NB4 (cell line): ENCODE results near the gene SMCO2.

Experiments used
- DNase-seq: peaks from one replicate; pipeline ENCODE4 v3.0.0; 2010; ENCODE audit warnings: low read depth
- H3K4me3 ChIP-seq: one replicate; pipeline ENCODE4 v1.5.1; 2011; ENCODE audit warnings: mild to moderate bottlenecking, low read depth, low read length, moderate library complexity
- MYC ChIP-seq: IDR thresholded peaks from 2 replicates; pipeline ENCODE4 v1.6.1; 2011; ENCODE audit warnings: low read depth, low read length
- POLR2A ChIP-seq: IDR thresholded peaks from 2 replicates; pipeline ENCODE4 v1.6.1; 2011; ENCODE audit warnings: mild to moderate bottlenecking; ENCODE audit not compliant: insufficient read length; ENCODE audit errors: extremely low read depth
- TF ChIP-seq, protein P1 (sequence below): IDR thresholded peaks from 2 replicates; pipeline ENCODE4 v1.6.1; 2011; ENCODE audit warnings: low read depth, low read length
- TF ChIP-seq, protein P2 (sequence below): IDR thresholded peaks from one replicate; pipeline ENCODE4 v1.5.1; 2012; ENCODE audit warnings: low read depth, low read length

Gene SMCO2

GRCh38 chr12:27531896-27532295, 85.4 kb downstream of the SMCO2 start:
- no peak overlapping the region for H3K4me3 ChIP-seq
- TF ChIP-seq, protein P1, sequence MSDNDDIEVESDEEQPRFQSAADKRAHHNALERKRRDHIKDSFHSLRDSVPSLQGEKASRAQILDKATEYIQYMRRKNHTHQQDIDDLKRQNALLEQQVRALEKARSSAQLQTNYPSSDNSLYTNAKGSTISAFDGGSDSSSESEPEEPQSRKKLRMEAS = no peak
- TF ChIP-seq, protein P2, sequence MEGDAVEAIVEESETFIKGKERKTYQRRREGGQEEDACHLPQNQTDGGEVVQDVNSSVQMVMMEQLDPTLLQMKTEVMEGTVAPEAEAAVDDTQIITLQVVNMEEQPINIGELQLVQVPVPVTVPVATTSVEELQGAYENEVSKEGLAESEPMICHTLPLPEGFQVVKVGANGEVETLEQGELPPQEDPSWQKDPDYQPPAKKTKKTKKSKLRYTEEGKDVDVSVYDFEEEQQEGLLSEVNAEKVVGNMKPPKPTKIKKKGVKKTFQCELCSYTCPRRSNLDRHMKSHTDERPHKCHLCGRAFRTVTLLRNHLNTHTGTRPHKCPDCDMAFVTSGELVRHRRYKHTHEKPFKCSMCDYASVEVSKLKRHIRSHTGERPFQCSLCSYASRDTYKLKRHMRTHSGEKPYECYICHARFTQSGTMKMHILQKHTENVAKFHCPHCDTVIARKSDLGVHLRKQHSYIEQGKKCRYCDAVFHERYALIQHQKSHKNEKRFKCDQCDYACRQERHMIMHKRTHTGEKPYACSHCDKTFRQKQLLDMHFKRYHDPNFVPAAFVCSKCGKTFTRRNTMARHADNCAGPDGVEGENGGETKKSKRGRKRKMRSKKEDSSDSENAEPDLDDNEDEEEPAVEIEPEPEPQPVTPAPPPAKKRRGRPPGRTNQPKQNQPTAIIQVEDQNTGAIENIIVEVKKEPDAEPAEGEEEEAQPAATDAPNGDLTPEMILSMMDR = no peak
- no peak for TF ChIP-seq POLR2A
- TF ChIP-seq MYC = no peak
- DNase-seq = no peak

DNA sequence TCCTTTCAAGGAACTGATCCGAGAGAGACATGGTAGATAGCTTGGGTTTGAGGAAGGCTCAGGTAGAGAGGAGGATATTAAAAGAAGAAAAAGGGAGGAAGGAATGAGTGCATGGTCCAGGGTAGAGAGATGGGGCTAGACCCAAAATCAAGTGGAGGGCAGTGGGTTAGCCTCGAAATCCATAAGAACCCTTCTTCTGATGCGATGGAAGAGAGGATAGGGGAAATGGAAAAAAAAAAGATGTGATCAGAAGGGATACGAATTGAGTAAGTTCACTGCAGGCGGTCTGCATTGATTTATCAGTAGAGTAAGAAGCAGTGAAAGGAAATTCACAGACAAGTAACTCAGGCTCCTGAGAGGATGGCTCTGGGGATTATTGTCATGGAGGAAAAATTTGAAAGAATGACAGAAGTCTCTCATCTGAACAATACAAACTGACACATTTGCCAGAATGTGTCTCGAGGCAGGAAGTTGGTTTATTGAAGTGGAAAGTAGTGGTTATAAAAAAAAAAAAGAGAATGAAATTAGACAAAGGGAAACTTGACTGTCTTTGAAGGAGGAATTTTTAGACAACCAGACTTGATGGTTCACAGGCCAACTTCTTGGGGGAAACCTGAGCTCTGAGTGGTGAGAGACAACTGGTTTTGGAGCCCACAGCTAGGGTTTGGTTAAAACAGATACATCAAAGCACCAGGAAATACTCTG, 87.7 kb downstream of the SMCO2 start:
- H3K4me3 ChIP-seq = no peak overlapping the region
- DNase-seq = no peak
- no peak for TF ChIP-seq MYC
- TF ChIP-seq, protein P1 = no peak
- no peak for TF ChIP-seq POLR2A

DNA sequence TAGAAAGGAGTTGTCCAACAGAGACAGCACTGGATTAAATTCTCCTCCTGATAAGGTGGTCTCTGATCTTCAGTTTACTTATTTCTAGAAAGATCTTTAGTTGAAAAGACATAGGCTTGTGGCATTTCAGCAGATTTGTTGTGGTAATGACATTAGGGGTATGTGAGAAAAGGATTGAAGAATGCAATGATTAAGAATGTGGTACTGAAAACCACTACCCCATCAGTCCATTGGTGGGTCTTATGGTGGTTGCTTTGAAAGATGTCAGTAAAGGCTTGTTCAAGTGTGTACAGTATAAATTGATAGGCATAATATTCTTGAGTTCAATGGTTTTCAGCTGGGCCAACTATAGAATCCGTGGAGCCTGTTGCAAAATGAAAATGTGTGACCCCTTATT, 88.2 kb downstream of the SMCO2 start:
- no peak overlapping the region for H3K4me3 ChIP-seq
- TF ChIP-seq, protein P2 = no peak
- TF ChIP-seq, protein P1 = no peak
- no peak for TF ChIP-seq POLR2A
- no peak for TF ChIP-seq MYC
- no peak for DNase-seq

- TF ChIP-seq, protein P2 = no peak
- no peak for TF ChIP-seq MYC
- TF ChIP-seq, protein P1 = no peak
- no peak for TF ChIP-seq POLR2A
- no peak for DNase-seq
- H3K4me3 ChIP-seq = no peak overlapping the region
These were observed 88.8 kb downstream of the SMCO2 start for GRCh38 chr12:27535318-27535717.

GRCh38 chr12:27537855-27538675, 91.5 kb downstream of the SMCO2 start:
- DNase-seq = no peak
- TF ChIP-seq, protein P1 = no peak
- TF ChIP-seq POLR2A (no peak), MYC (no peak)
- TF ChIP-seq, protein P2 = no peak
- H3K4me3 ChIP-seq = no peak overlapping the region

DNA sequence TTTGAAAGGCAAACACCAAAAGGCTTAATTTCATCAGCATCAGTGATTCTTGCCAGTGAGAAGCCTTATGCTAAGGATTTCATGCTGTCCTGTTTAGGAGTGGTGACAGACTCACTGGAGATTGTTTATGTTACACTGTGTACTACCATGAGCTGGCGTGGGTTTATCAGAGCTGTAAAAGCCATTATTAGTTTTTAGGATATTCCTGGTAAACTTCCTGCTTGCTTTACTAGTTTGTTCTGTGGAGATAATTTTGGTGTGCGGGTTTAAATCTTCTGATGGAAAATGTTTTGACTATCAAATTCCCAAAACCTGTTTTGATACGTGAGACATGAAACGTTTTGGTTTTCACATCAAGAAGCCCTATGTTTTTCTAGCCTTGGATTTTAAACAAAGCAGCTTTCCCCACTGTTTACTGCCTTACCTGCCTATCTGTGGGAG, 92.7 kb downstream of the SMCO2 start:
- TF ChIP-seq, protein P2 = no peak
- TF ChIP-seq, protein P1 = no peak
- TF ChIP-seq MYC (no peak), POLR2A (no peak)
- DNase-seq = no peak
- no peak overlapping the region for H3K4me3 ChIP-seq
